H1 (cell line): ENCODE results near the gene PGPEP1. TPM values are rescaled to one million over a fixed set of nuclear protein-coding genes. Genes with fewer than 3 reads are reported as not detected.

Source experiments
- CTCF ChIA-PET: fragments of 300-600 bp; sonication (Branson Sonifier 250); formaldehyde crosslinking; loops from one replicate; lab custom pipeline; 2021; ENCODE audit not compliant: partially characterized antibody; lab: Charles Lee
- POLR2A ChIA-PET: fragments of 300-600 bp; sonication (Branson Sonifier 250); formaldehyde crosslinking; loops from one replicate; lab custom pipeline; 2021; ENCODE audit warnings: inconsistent platforms; ENCODE audit not compliant: partially characterized antibody; lab: Charles Lee
- DNase-seq, 2 experiments: peaks; one replicate each; pipeline versions ENCODE4 v3.0.0 to v3.0.0-alpha.2; 2010 to 2022; ENCODE audit warnings: low spot score in 2 of 2, low read depth in 1 of 2, mixed read lengths in 1 of 2
- FAIRE-seq: peaks from 2 replicates; lab custom pipeline; 2011; peaks lifted over from hg19 to GRCh38; lab: Jason Lieb, UNC
- H2AFZ ChIP-seq: 2 replicates; pipeline ENCODE4 v1.8.1; 2012; ENCODE audit warnings: low read length, inconsistent platforms
- H2AK5ac ChIP-seq: 2 replicates; pipeline ENCODE4 v1.6.1; 2013; ENCODE audit warnings: low read depth, low read length
- H2BK120ac ChIP-seq: replicated peaks from 2 replicates; pipeline ENCODE3; 2013; ENCODE audit warnings: low read depth, low read length, inconsistent platforms
- H2BK12ac ChIP-seq: 2 replicates; pipeline ENCODE4 v1.6.1; 2013; ENCODE audit warnings: low read depth, low read length
- H2BK15ac ChIP-seq: 2 replicates; pipeline ENCODE4 v1.6.1; 2013; ENCODE audit warnings: low read length
- H2BK20ac ChIP-seq: 2 replicates; pipeline ENCODE4 v1.6.1; 2013; ENCODE audit warnings: low read length
- H2BK5ac ChIP-seq: 2 replicates; pipeline ENCODE4 v1.6.1; 2013; ENCODE audit warnings: low read depth, low read length
- H3K14ac ChIP-seq: 2 replicates; pipeline ENCODE4 v1.6.1; 2013; ENCODE audit warnings: inconsistent platforms; ENCODE audit not compliant: insufficient read length
- H3K18ac ChIP-seq: 2 replicates; pipeline ENCODE4 v1.6.1; 2013; ENCODE audit warnings: low read length; ENCODE audit errors: extremely low read depth
- H3K23ac ChIP-seq: 2 replicates; pipeline ENCODE4 v1.6.1; 2013; ENCODE audit warnings: inconsistent platforms; ENCODE audit not compliant: insufficient read length
- H3K23me2 ChIP-seq: 2 replicates; pipeline ENCODE4 v1.6.1; 2013; ENCODE audit warnings: low read depth, low read length
- H3K27ac ChIP-seq: 2 replicates; pipeline ENCODE4 v1.6.1; 2011; ENCODE audit warnings: low read depth, low read length, inconsistent platforms
- H3K27me3 ChIP-seq, 4 experiments: replicated peaks in 1 of 4; 1 replicate in 1 of 4; 2 replicates in 3 of 4; pipeline versions ENCODE4 v1.6.1 to v1.8.1; 2011 to 2013; ENCODE audit warnings: low read length in 3 of 4, mild to moderate bottlenecking in 3 of 4, inconsistent platforms in 2 of 4, mixed read lengths in 2 of 4, moderate library complexity in 1 of 4; ENCODE audit not compliant: control insufficient read depth in 3 of 4, insufficient read depth in 3 of 4; ENCODE audit errors: extremely low read depth in 1 of 4
- H3K36me3 ChIP-seq, 4 experiments: 2 replicates each; pipeline versions ENCODE4 v1.6.1 to v1.8.1; 2011 to 2013; ENCODE audit warnings: mild to moderate bottlenecking in 4 of 4, low read length in 3 of 4, moderate library complexity in 2 of 4, control low read depth in 1 of 4, inconsistent platforms in 1 of 4; ENCODE audit not compliant: insufficient read depth in 4 of 4, control insufficient read depth in 2 of 4
- H3K4ac ChIP-seq: replicated peaks from 2 replicates; pipeline ENCODE3; 2013; ENCODE audit warnings: low read length, low read depth, mixed read lengths, inconsistent platforms; ENCODE audit not compliant: insufficient read length
- H3K4me1 ChIP-seq, 4 experiments: replicated peaks in 1 of 4; 1 replicate in 1 of 4; 2 replicates in 3 of 4; pipeline versions ENCODE4 v1.6.1 to v1.8.1; 2011 to 2013; ENCODE audit warnings: low read length in 3 of 4, inconsistent platforms in 2 of 4, mixed read lengths in 1 of 4; ENCODE audit not compliant: insufficient read depth in 4 of 4, control insufficient read depth in 3 of 4
- H3K4me2 ChIP-seq, 2 experiments: 2 replicates each; pipeline versions ENCODE4 v1.6.1 to v1.8.1; 2011 to 2013; ENCODE audit warnings: low read depth in 2 of 2, low read length in 2 of 2, control low read depth in 1 of 2, inconsistent platforms in 1 of 2, mild to moderate bottlenecking in 1 of 2; ENCODE audit not compliant: insufficient read depth in 1 of 2
- H3K4me3 ChIP-seq, 4 experiments: fragments of 200-600, 300-600 bp in 1 of 4; sonication (generic), shearing (Covaris generic), sonication (Bioruptor Twin) in 1 of 4; 2 replicates each; pipeline versions ENCODE4 v1.5.1 to v1.8.1; 2011 to 2016; ENCODE audit warnings: low read length in 4 of 4, low read depth in 3 of 4, control low read depth in 2 of 4, inconsistent platforms in 2 of 4, mild to moderate bottlenecking in 2 of 4, mixed read lengths in 1 of 4, moderate library complexity in 1 of 4; ENCODE audit not compliant: insufficient read depth in 2 of 4; ENCODE audit errors: extremely low read depth in 1 of 4
- H3K56ac ChIP-seq: replicated peaks from 2 replicates; pipeline ENCODE3; 2013; ENCODE audit warnings: low read depth, mild to moderate bottlenecking, mixed read lengths, low read length, inconsistent platforms; ENCODE audit not compliant: insufficient read length
- H3K79me1 ChIP-seq: 2 replicates; pipeline ENCODE4 v1.6.1; 2013; ENCODE audit warnings: low read depth, low read length, control low read depth
- H3K79me2 ChIP-seq, 2 experiments: 2 replicates each; pipeline versions ENCODE4 v1.6.1 to v1.8.1; 2012 to 2013; ENCODE audit warnings: low read length in 2 of 2, mild to moderate bottlenecking in 2 of 2, inconsistent platforms in 1 of 2; ENCODE audit not compliant: insufficient read depth in 2 of 2, control insufficient read depth in 1 of 2
- H3K9ac ChIP-seq, 4 experiments: replicated peaks in 1 of 4; 1 replicate in 1 of 4; 2 replicates in 3 of 4; pipeline versions ENCODE4 v1.6.1 to v1.8.1; 2011 to 2013; ENCODE audit warnings: low read depth in 3 of 4, low read length in 3 of 4, control low read depth in 2 of 4, mild to moderate bottlenecking in 2 of 4, moderate library complexity in 2 of 4, inconsistent platforms in 1 of 4; ENCODE audit errors: extremely low read depth in 1 of 4
- H3K9me3 ChIP-seq, 2 experiments: 2 replicates each; pipeline versions ENCODE4 v1.6.1 to v1.8.1; 2012 to 2013; ENCODE audit warnings: mild to moderate bottlenecking in 2 of 2, moderate library complexity in 2 of 2, control low read depth in 1 of 2, inconsistent platforms in 1 of 2, low read depth in 1 of 2, low read length in 1 of 2, mixed read lengths in 1 of 2; ENCODE audit not compliant: insufficient read depth in 2 of 2
- H4K20me1 ChIP-seq, 2 experiments: replicated peaks in 1 of 2; 2 replicates each; pipeline versions ENCODE3 to v1.8.1; 2011 to 2013; ENCODE audit warnings: inconsistent platforms in 2 of 2, low read length in 2 of 2, mild to moderate bottlenecking in 1 of 2; ENCODE audit not compliant: insufficient read depth in 2 of 2, control insufficient read depth in 1 of 2
- H4K5ac ChIP-seq: 2 replicates; pipeline ENCODE4 v1.6.1; 2013; ENCODE audit warnings: low read length, low read depth, mixed read lengths, inconsistent platforms; ENCODE audit not compliant: insufficient read length
- H4K8ac ChIP-seq: 2 replicates; pipeline ENCODE4 v1.8.0; 2013; ENCODE audit warnings: mild to moderate bottlenecking, moderate library complexity, low read length, inconsistent platforms; ENCODE audit not compliant: insufficient read depth; ENCODE audit errors: extremely low read depth
- H4K91ac ChIP-seq: replicated peaks from 2 replicates; pipeline ENCODE3; 2013; ENCODE audit warnings: low read length, mixed read lengths, inconsistent platforms; ENCODE audit not compliant: insufficient read length
- BCL11A ChIP-seq, 2 experiments: IDR thresholded peaks; one replicate each; pipeline ENCODE4 v1.6.1; 2011; ENCODE audit warnings: low read depth in 2 of 2, low read length in 2 of 2, mild to moderate bottlenecking in 2 of 2
- CBX8 ChIP-seq: fragments of 300-800, 300-1000 bp; sonication (generic); IDR thresholded peaks from 2 replicates; pipeline ENCODE4 v1.7.1; 2016; ENCODE audit warnings: low read depth, low read length, borderline replicate concordance
- CREB1 ChIP-seq: IDR thresholded peaks from 2 replicates; pipeline ENCODE4 v1.6.1; 2012; ENCODE audit warnings: inconsistent platforms
- GABPA ChIP-seq: IDR thresholded peaks from 2 replicates; pipeline ENCODE4 v1.6.1; 2011; ENCODE audit warnings: mild to moderate bottlenecking, low read length, moderate library complexity, borderline replicate concordance; ENCODE audit not compliant: insufficient read depth
- GTF2F1 ChIP-seq: IDR thresholded peaks from 2 replicates; pipeline ENCODE4 v1.6.1; 2012; ENCODE audit warnings: low read depth, low read length, improper control_type of control experiment, borderline replicate concordance
- HDAC6 ChIP-seq: IDR thresholded peaks from one replicate; pipeline ENCODE4 v1.7.1; 2012; ENCODE audit warnings: low read depth, mild to moderate bottlenecking, inconsistent platforms, low read length, moderate library complexity
- JUND ChIP-seq: IDR thresholded peaks from 2 replicates; pipeline ENCODE4 v1.6.1; 2011; ENCODE audit warnings: mild to moderate bottlenecking, improper control_type of control experiment, low read length
- KDM5A ChIP-seq: fragments of 200-600 bp; IDR thresholded peaks from 2 replicates; pipeline ENCODE4 v1.7.1; 2012; ENCODE audit warnings: mild to moderate bottlenecking, low read length, inconsistent platforms, mixed read lengths
- MAFK ChIP-seq: IDR thresholded peaks from 2 replicates; pipeline ENCODE4 v1.6.1; 2012; ENCODE audit warnings: low read depth, mild to moderate bottlenecking, improper control_type of control experiment, low read length
- NANOG ChIP-seq: IDR thresholded peaks from 2 replicates; pipeline ENCODE4 v1.6.1; 2011; ENCODE audit warnings: low read length, low read depth, mild to moderate bottlenecking, inconsistent platforms; ENCODE audit not compliant: insufficient read depth, poor library complexity, severe bottlenecking
- POLR2A ChIP-seq, 2 experiments: IDR thresholded peaks; 1 replicate in 1 of 2; 2 replicates in 1 of 2; pipeline ENCODE4 v1.6.1; 2011; ENCODE audit warnings: low read depth in 2 of 2, low read length in 2 of 2, mild to moderate bottlenecking in 2 of 2; ENCODE audit errors: control extremely low read depth in 1 of 2
- RFX5 ChIP-seq: IDR thresholded peaks from 2 replicates; pipeline ENCODE4 v1.6.1; 2011; ENCODE audit warnings: low read depth, low read length, improper control_type of control experiment, borderline replicate concordance
- SP1 ChIP-seq: IDR thresholded peaks from 2 replicates; pipeline ENCODE4 v1.6.1; 2011; ENCODE audit warnings: low read depth, low read length
- TAF7 ChIP-seq: optimal IDR thresholded peaks from 2 replicates; pipeline ENCODE3; 2011; ENCODE audit warnings: low read depth, mild to moderate bottlenecking, inconsistent platforms, low read length, moderate library complexity, borderline replicate concordance
- TCF12 ChIP-seq: IDR thresholded peaks from 2 replicates; pipeline ENCODE4 v1.6.1; 2011; ENCODE audit warnings: low read depth, mild to moderate bottlenecking, low read length
- WGBS, 2 experiments: shearing (Covaris generic) in 1 of 2; methylation state at CpG; one replicate each; pipeline versions ENCODE4 v1.1.6 to v1.1.7; 2013 to 2015; ENCODE audit warnings: low lambda C conversion rate in 2 of 2, mixed read lengths in 2 of 2, inconsistent platforms in 1 of 2, low coverage in 1 of 2, missing lambda C conversion rate in 1 of 2; ENCODE audit not compliant: insufficient replicate concordance in 2 of 2, insufficient coverage in 1 of 2, insufficient read length in 1 of 2; ENCODE audit errors: extremely low coverage in 1 of 2, missing lambda C conversion rate in 1 of 2; 5-methylcytosine and 5-hydroxymethylcytosine counted together
- polyA plus RNA-seq, 7 experiments: library from polyadenylated mRNA; depleted of rRNA in 3 of 7; stranded (reverse) in 5 of 7; unstranded in 2 of 7; fragments of >200 nt in 5 of 7; fragments of 200-250 nt in 2 of 7; gene quantifications; 1 replicate in 5 of 7; 2 replicates in 1 of 7; 4 replicates in 1 of 7; pipeline versions ENCODE4 v1.2.1 to v1.2.3, GENCODE V29; 2011 to 2013; ENCODE audit warnings: missing spikeins in 2 of 7, mixed read lengths in 2 of 7
- total RNA-seq: library from RNA; stranded (reverse); fragmentation: NEBNext Ultra II Directional; extraction: Animal tissue kit (Norgen Biotek cat#: 25700); gene quantifications from 2 replicates; pipeline ENCODE4 v1.2.1, GENCODE V29; 2021

Gene PGPEP1
- total and polyA plus RNA-seq, 2 of the 8 experiments (the other 6 are each of a cell fraction or from before 2014, with no cell fraction given) = 17.0 to 33.4 TPM

DNA sequence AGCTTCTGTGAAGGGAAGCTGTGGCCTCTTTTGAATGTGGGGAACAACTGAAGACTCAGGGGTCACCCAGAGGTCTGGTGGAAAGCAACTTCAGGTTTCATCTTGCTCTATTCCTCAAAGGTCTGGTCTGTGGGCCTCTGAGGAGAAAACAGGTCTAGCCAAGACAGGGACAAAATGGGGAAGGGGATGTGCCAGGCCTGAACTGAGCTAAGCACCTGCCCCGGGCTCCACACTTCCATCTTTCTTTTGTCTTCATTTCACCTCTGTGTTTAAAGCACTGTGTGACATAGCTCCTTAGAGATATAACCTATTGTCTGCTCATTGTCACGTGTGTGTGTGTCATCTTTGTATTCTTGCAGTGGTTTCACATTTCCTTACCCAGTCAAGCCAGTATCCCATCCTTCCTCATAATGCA lies 25.6 kb downstream of the PGPEP1 start:
- Histone ChIP-seq H2BK20ac (peak overlapping the region; percentile 86; the same call in 1 of the 2 replicates), H4K8ac (peak overlapping the region; percentile 62), H3K79me2 (no peaks in the 10 kb centered on the region), H3K9me3 (no peaks in the 10 kb centered on the region), H3K23ac (no peak overlapping the region), H3K4me2 (no peak overlapping the region), H2BK12ac (peak overlapping the region; percentile 95), H3K27ac (no peak overlapping the region), H3K36me3 (peaks cover 0 to 4% (median 2%) of the 10 kb centered on the region in 4 experiments; a peak in 2 of 8 replicates), H3K4ac (peak overlapping the region; percentile 87), H2AK5ac (peak overlapping the region; percentile 70), H4K91ac (peak overlapping the region; percentile 95), H3K18ac (no peak overlapping the region; the same call in 1 of the 2 replicates), H2BK5ac (peak overlapping the region; percentile 89), H3K23me2 (no peaks in the 10 kb centered on the region), H3K27me3 (no peaks in the 10 kb centered on the region), H3K9ac (no peak overlapping the region), H3K4me1 (peaks cover 1 to 14% (median 8%) of the 10 kb centered on the region in 4 experiments; a peak in 5 of 7 replicates), H2BK120ac (peak overlapping the region; percentile 96), H2AFZ (no peak overlapping the region), H4K5ac (peak overlapping the region; percentile 16), H3K79me1 (no peaks in the 10 kb centered on the region), H3K56ac (no peak overlapping the region), H4K20me1 (no peaks in the 10 kb centered on the region), H3K4me3 (no peak overlapping the region), H3K14ac (no peak overlapping the region), H2BK15ac (peak overlapping the region; percentile 53; the same call in 1 of the 2 replicates)
- POLR2A ChIA-PET = interaction anchor here (1.2 to 4.0 kb wide), 4 partner anchors 9 to 85 kb away, joined by 3 to 20 read pairs (median 10); partner anchors contain the start of gene JUND
- FAIRE-seq (no peak), DNase-seq (no peak)
- CTCF ChIA-PET = interaction anchor here (0.9 to 4.7 kb wide), 9 partner anchors 8 to 61 kb away, joined by 3 to 27 read pairs (median 6); partner anchors contain the start of genes GDF15 and SSBP4
- 98% methylated on average over 2 of the region's 2 CpGs; no CpG with 5 or more reads in 1 of the 2 experiments for WGBS, 2 experiments
- TF ChIP-seq JUND (no peak), NANOG (no peak), TCF12 (no peak), GTF2F1 (no peak), SP1 (no peak), CREB1 (no peak), RFX5 (no peak), CBX8 (no peak), HDAC6 (no peak), MAFK (no peak), BCL11A (IDR thresholded peaks at IDR 0.05; ENCODE audit: low read depth in 2 of 2, low read length in 2 of 2) (no peak), POLR2A (IDR thresholded peaks at IDR 0.05; ENCODE audit: control extremely low read depth in 1 of 2, low read depth in 2 of 2, low read length in 2 of 2) (no peak), GABPA (no peak), KDM5A (no peak), TAF7 (no peak)
